Natural killer cell (primary cell): ENCODE data around the gene KRTAP2-2. TPM values are rescaled to one million over a fixed set of nuclear protein-coding genes. Genes with fewer than 3 reads are reported as not detected.

Experiments used
- ATAC-seq, 3 donors: fragments of 150-1000 bp in 2 of 3; fragments of 200-7000 bp in 1 of 3; cut with Tn5 transposase; 1 replicate in 1 of 3; 2 replicates in 2 of 3; pipeline ENCODE4 v1.10.0; 2021; ENCODE audit warnings: mild to moderate bottlenecking in 2 of 3, moderate library complexity in 2 of 3
- DNase-seq, 2 donors: peaks; one replicate each; pipeline versions ENCODE4 v3.0.0 to v3.0.0-alpha.2; 2013 to 2021; ENCODE audit warnings: mixed read lengths in 1 of 2
- H3K27ac ChIP-seq: one replicate; pipeline ENCODE4 v1.5.1; 2013; ENCODE audit warnings: mild to moderate bottlenecking, low read length
- H3K27me3 ChIP-seq: one replicate; pipeline ENCODE4 v1.6.1; 2013; ENCODE audit warnings: low read length; ENCODE audit not compliant: control insufficient read depth, insufficient read depth
- H3K36me3 ChIP-seq: one replicate; pipeline ENCODE4 v1.6.1; 2013; ENCODE audit warnings: low read length; ENCODE audit not compliant: control insufficient read depth, insufficient read depth
- H3K4me1 ChIP-seq: one replicate; pipeline ENCODE4 v1.6.1; 2013; ENCODE audit warnings: low read length; ENCODE audit not compliant: control insufficient read depth, insufficient read depth
- H3K4me3 ChIP-seq: one replicate; pipeline ENCODE4 v1.5.1; 2013; ENCODE audit warnings: low read length
- H3K9me3 ChIP-seq: one replicate; pipeline ENCODE4 v1.6.1; 2013; ENCODE audit warnings: low read length; ENCODE audit not compliant: control insufficient read depth, insufficient read depth
- H3K27ac Mint-ChIP-seq, 2 donors: one replicate each; pipeline ENCODE4 v1.8.0; 2022; ENCODE audit warnings: mild to moderate bottlenecking in 2 of 2, mixed read lengths in 2 of 2, moderate library complexity in 1 of 2
- H3K27me3 Mint-ChIP-seq, 2 donors: one replicate each; pipeline ENCODE4 v1.8.0; 2022; ENCODE audit warnings: low read depth in 2 of 2, mixed read lengths in 2 of 2
- H3K36me3 Mint-ChIP-seq: one replicate; pipeline ENCODE4 v1.8.0; 2022; ENCODE audit warnings: mixed read lengths
- H3K4me1 Mint-ChIP-seq, 2 donors: one replicate each; pipeline ENCODE4 v1.8.0; 2022; ENCODE audit warnings: mixed read lengths in 2 of 2
- H3K4me3 Mint-ChIP-seq: one replicate; pipeline ENCODE4 v1.8.0; 2022; ENCODE audit warnings: mild to moderate bottlenecking, moderate library complexity, mixed read lengths
- H3K9me3 Mint-ChIP-seq, 2 donors: one replicate each; pipeline ENCODE4 v1.8.0; 2022; ENCODE audit warnings: mixed read lengths in 2 of 2
- CTCF ChIP-seq: fragments of 200-600 bp; IDR thresholded peaks from one replicate; pipeline ENCODE4 v1.8.0; 2022; ENCODE audit warnings: antibody characterized with exemption
- WGBS: methylation state at CpG from one replicate; pipeline ENCODE4 v1.1.7; 2013; ENCODE audit warnings: missing lambda C conversion rate; ENCODE audit not compliant: insufficient coverage; 5-methylcytosine and 5-hydroxymethylcytosine counted together
- intact Hi-C: fragments of 100-400 bp; cut with micrococcal nuclease; formaldehyde crosslinking; loops from one replicate; pipeline ENCODE4 v1.14.2; 2022
- total RNA-seq, 4 donors: library from RNA; stranded (reverse); fragments of 120-200 nt in 1 of 4; gene quantifications; one replicate each; pipeline versions ENCODE4 v1.2.3 to v1.2.4, GENCODE V29; 2013 to 2022

KRTAP2-2 gene
- total RNA-seq, 3 donors from 2014 or later (not counting 1 experiment from before 2014, with no cell fraction given) = not detected

DNA sequence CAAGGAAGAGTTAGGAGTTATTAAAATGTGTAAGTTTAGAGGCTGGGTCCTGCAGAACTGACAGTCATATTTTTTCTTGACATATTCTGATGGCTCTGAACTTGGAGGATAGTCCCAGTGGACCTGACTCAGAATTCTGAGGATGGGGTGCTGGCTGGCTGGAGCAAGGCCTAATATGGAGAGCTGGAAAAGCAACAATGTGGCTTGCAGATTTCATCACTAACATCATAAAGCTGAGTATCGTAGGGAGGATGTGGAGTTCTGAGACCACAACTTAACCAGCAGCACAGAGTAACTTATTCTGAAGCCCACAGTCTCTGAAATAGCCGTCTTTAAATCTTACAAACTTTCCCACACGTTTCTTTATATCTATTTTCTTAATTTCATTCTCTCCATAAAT lies 30.3 kb downstream of the KRTAP2-2 start:
- no peak for TF ChIP-seq CTCF

DNA sequence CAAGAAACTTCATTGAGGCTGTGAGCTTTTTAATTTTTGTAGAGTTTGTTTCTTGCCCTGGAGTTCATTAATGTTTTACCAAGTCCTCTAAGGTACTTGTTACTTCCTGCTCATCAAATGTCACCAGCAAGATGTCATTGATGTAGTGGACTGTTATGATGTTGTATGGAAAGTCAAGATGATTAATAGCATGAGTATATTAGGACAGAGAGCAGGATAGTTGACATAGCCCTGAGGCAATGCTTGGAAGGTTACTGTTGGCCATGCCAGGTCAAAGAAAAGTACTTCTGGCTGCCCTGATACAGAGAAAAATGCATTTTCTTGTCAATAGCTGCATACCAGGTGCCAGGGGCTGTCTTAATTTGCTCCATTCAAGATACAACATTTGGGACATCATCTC lies 34.7 kb downstream of the KRTAP2-2 start:
- no peaks in the 10 kb centered on the region for H3K36me3 ChIP-seq
- H3K27me3 ChIP-seq = no peaks in the 10 kb centered on the region
- no peak overlapping the region for H3K27ac ChIP-seq
- no peaks in the 10 kb centered on the region for H3K9me3 ChIP-seq
- no peak overlapping the region for H3K4me3 ChIP-seq
- Mint-ChIP-seq H3K27me3 (peaks cover 20 to 24% of the 10 kb centered on the region in 2 donors), H3K4me3 (no peak overlapping the region), H3K4me1 (no peaks in the 10 kb centered on the region), H3K36me3 (no peaks in the 10 kb centered on the region), H3K27ac (no peak overlapping the region), H3K9me3 (no peaks in the 10 kb centered on the region)
- no peaks in the 10 kb centered on the region for H3K4me1 ChIP-seq
- intact Hi-C loops = no loop called here
- no peak for TF ChIP-seq CTCF
- DNase-seq (no peak), ATAC-seq (no peak)

More for the DNA sequence above, 30.3 kb downstream of the KRTAP2-2 start:
- DNase-seq = no peak
- Histone ChIP-seq H3K9me3 (no peaks in the 10 kb centered on the region), H3K4me3 (no peak overlapping the region), H3K27me3 (no peaks in the 10 kb centered on the region), H3K27ac (no peak overlapping the region), H3K4me1 (no peaks in the 10 kb centered on the region), H3K36me3 (no peaks in the 10 kb centered on the region)
- no peak overlapping the region for H3K4me3 Mint-ChIP-seq
- 71% methylated on average over 3 of the region's 3 CpGs for WGBS
- no peaks in the 10 kb centered on the region for H3K9me3 Mint-ChIP-seq
- intact Hi-C loops = no loop called here
- H3K4me1 Mint-ChIP-seq = no peaks in the 10 kb centered on the region
- peaks cover 21 to 35% of the 10 kb centered on the region in 2 donors for H3K27me3 Mint-ChIP-seq
- no peak for ATAC-seq
- H3K27ac Mint-ChIP-seq = no peak overlapping the region
- H3K36me3 Mint-ChIP-seq = no peaks in the 10 kb centered on the region

DNA sequence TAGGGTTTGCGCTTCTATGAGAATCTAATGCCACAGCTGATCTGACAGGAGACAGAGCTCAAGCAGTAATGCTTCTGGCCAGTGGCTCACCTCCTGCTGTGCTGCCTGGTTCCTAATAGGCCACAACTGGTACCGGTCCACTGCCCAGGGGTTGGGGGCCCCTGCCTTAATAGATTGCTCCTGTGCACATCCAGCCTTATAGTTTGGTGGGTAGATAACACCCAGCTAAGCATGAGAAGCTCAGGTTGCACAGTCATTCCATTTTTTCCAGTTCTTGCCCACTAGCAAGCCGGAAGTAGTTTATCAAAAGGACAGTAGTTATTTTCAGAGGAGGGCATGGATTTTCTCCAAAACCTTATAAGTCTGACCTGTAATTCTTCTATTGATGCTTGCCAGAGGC lies 35.6 kb downstream of the KRTAP2-2 start:
- no peaks in the 10 kb centered on the region for H3K27me3 ChIP-seq
- H3K27ac Mint-ChIP-seq = no peak overlapping the region
- H3K27me3 Mint-ChIP-seq = peaks cover 16 to 22% of the 10 kb centered on the region in 2 donors
- H3K27ac ChIP-seq = no peak overlapping the region
- no peak overlapping the region for H3K4me3 ChIP-seq
- no peaks in the 10 kb centered on the region for H3K4me1 Mint-ChIP-seq
- 96% methylated on average over 3 of the region's 3 CpGs for WGBS
- DNase-seq = no peak
- H3K36me3 ChIP-seq = no peaks in the 10 kb centered on the region
- H3K9me3 ChIP-seq = no peaks in the 10 kb centered on the region
- ATAC-seq = no peak
- no peak overlapping the region for H3K4me3 Mint-ChIP-seq
- no peaks in the 10 kb centered on the region for H3K9me3 Mint-ChIP-seq
- no peak for TF ChIP-seq CTCF
- no peaks in the 10 kb centered on the region for H3K4me1 ChIP-seq
- intact Hi-C loops = no loop called here
- no peaks in the 10 kb centered on the region for H3K36me3 Mint-ChIP-seq

- no peak overlapping the region for H3K4me3 Mint-ChIP-seq
- H3K36me3 Mint-ChIP-seq = no peaks in the 10 kb centered on the region
- H3K4me1 ChIP-seq = no peaks in the 10 kb centered on the region
- H3K36me3 ChIP-seq = no peaks in the 10 kb centered on the region
- H3K9me3 ChIP-seq = no peaks in the 10 kb centered on the region
- intact Hi-C loops = no loop called here
- no peaks in the 10 kb centered on the region for H3K27me3 ChIP-seq
- no peak overlapping the region for H3K27ac ChIP-seq
- H3K4me3 ChIP-seq = no peak overlapping the region
- H3K27ac Mint-ChIP-seq = no peak overlapping the region
- H3K4me1 Mint-ChIP-seq = no peaks in the 10 kb centered on the region
- ATAC-seq = no peak
- DNase-seq = no peak
- 59% methylated on average over 3 of the region's 3 CpGs for whole genome bisulfite sequencing
- peaks cover 16 to 18% of the 10 kb centered on the region in 2 donors for H3K27me3 Mint-ChIP-seq
- no peak for TF ChIP-seq CTCF
- no peaks in the 10 kb centered on the region for H3K9me3 Mint-ChIP-seq
Measured at GRCh38 chr17:41018541-41018940, 36.5 kb downstream of the KRTAP2-2 start.
